AG20443 (cell line): ENCODE results near the gene STEEP1.
A peak's percentile ranks its signal among the peaks of the same experiment; 100 is the strongest.

ENCODE experiments used
- DNase-seq: peaks from one replicate; pipeline ENCODE4 v3.0.0; 2012; ENCODE audit warnings: low spot score, mixed read lengths

The STEEP1 gene

DNA sequence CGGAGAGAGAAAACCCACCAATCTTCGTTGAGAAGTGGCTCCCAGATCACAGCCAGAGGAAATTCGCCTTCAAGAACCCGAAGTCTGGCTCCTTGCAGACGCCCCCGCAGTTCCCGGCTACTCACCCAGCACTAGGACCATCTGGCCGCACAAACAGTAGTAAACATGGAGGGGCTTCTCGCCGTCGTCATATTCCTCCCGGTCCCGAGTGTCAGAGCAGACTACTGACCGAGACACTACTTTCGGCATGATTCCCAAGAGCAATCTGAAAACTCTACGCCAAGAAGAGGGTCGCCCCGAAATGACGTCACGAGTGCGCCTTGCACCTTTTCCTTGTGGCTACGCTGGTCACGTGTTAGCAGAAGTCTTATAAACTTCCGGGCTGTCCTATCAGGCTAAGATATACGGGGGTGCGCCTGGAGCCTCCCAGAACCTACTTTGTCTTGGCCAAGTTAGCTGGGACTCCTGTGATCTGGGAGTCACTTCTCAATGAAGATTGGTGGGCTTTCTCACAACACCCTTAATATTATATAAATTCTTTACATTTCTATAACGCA is at the start of gene STEEP1:
Gene STEEP1, minus strand, starts transcription at position 303 of the 557 bp plus-strand sequence. Its CDS starts 54 bp downstream, at position 249.
- peak; percentile 91 for DNase-seq

- DNase-seq = no peak
These were observed 49.6 kb upstream of the STEEP1 start for GRCh38 chrX:119614776-119615175.

DNA sequence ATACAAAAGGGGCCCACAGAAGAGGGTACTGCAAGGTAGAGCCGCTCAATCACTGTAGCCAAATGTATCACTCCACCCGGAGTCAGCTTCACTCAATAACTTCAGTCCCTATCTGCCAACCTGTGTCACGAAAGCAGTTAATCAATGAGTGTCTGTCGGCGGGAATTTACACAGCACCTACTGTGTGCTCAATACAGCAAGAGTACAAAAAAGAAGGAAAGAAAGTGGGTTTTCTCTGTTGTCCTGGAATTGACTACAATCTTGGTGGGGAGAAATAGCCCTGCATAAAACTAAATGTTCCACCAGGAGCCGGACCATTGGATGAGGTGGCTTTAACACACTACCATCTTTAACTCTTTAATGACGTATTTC is 41.8 kb upstream of the STEEP1 start:
- no peak for DNase-seq

DNA sequence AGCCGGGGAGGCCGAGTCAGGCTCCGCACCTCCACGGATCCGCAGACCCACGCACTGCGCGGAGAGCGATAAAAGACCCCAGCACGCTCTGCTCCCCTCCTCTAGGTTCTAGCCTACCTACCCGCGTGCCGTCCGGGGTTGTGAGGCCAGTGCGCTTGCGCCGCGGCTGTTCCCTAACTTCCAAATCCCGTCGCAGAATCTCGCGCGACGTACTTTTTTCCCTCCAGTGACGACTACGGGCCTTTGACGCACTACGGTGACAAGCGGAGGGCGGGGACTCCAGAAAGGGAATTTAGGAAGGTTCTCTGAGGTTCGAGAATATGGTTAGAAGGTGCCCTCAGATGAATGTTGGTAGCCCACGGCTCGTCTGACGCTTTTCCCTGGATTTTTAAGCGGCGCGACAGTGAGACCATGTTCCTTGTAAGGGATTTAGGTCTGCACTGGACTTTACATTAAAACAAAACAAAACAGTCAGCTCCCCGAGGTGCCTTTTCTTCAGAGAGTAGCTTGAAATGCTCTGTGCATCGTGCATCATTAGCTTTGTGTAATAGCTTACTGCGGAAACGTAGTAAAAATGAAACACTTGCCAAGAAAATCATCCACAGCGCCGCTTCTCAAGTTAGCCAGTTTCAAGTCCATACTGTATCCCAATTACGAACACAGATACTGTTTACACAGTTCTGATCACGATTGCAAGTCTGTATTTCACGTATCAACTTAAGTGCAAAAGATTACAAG is 41.2 kb upstream of the STEEP1 start, which contains the start of gene NKRF:
Gene NKRF, minus strand, starts transcription at position 145 of the 738 bp plus-strand sequence.
- DNase-seq = peak; percentile 89

- peak; percentile 35 for DNase-seq
These were observed 40.5 kb upstream of the STEEP1 start for GRCh38 chrX:119605464-119606279.

DNA sequence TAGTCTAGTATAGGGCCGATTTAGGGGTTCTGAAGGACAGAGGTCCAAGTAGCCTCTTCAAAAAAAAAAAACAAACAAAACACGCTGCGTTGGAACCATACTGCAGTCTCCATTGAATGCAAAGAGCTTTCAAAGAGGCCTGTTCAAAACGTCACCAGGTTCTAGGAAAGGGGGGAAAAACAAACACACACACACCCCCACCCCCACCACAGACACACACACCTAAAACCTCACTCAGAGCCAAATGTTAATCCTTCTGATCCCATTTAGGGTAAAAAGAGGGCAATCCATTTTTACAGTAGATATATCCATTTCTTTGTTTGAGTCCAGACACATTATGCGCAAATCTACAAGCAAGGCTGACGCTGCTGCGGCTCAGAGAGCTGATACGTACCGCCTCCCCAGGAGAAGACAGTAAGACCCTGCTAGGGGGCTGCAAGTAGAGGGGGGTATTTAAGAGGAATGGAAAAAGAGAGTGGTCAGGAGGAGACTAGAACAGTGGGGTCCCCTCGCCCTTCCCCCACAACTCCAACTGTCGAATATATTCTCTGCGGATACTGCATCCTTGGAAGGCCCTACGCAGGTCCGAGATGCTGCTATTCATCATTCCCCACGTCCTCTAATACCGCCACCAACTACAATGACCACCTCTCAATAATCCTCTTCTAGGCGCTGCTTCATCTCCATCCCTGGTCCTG is 39.7 kb upstream of the STEEP1 start:
- no peak for DNase-seq

- no peak for DNase-seq
These were observed 37.6 kb upstream of the STEEP1 start for GRCh38 chrX:119602701-119603255.

GRCh38 chrX:119589810-119590209 is 24.6 kb upstream of the STEEP1 start:
- no peak for DNase-seq

- DNase-seq = no peak
These were observed 18.3 kb upstream of the STEEP1 start for GRCh38 chrX:119583431-119584059.

DNA sequence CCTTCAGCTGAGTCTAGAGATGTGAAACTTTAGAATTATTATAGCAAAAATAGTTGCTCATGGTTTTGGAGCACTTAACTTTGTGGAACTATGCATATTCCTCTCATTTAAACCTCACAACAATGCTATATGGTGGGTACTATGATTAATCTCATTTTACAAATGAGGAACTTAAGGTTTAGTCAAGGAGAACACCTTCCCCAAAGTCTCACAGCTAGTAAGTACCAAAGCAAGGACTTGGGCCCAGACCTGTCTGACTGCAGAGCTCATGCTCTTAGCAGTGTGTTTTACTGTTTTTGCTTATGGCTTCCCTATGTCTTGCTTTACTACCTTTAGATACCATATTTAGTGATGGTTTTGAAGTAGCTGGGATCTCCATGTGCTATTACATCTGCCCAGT is 14.2 kb upstream of the STEEP1 start:
- DNase-seq = no peak

DNA sequence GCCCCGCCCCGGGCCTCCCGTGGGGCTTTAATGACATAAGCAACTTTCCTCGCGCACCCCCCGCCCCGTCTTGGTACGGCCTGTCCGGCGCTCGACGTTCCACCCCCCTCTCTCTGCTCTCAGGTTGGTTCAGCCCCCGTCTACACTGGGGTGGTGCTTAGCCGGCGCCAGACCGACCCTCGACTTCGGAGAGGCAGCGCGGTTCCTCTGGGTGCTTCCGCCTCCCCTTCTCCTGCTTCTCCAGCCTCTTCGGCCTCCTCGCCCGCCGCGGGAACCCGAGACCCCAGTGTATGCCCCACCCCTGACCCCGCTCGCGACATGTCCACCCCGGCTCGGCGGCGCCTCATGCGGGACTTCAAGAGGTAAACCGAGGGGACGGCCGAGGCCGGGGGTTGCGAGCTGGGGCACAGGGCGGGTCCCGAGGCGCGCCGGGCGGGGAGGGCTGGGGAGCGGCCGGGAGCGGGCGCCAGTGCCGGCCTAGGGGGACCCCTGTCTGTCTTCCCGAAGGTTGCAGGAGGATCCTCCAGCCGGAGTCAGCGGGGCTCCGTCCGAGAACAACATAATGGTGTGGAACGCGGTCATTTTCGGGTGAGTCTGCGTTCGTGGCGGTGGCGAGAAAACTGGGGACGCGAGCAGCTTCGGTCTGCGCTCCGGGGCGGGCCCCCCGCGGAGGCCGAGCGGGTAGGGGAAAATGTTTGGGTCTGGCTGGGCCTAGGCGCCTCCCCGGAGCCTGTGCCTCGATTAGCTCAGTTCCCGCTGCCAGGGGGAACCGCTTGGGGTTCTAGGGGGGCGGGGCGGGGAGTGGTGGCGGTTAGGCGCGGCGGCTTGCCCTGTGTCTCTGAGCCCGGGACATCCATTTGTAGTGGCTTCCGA is 9.4 kb upstream of the STEEP1 start, which contains the start of gene UBE2A:
Gene UBE2A, plus strand, starts transcription at position 170 of the 873 bp plus-strand sequence. Its CDS starts 149 bp downstream, at position 319.
- DNase-seq = peak; percentile 93

DNA sequence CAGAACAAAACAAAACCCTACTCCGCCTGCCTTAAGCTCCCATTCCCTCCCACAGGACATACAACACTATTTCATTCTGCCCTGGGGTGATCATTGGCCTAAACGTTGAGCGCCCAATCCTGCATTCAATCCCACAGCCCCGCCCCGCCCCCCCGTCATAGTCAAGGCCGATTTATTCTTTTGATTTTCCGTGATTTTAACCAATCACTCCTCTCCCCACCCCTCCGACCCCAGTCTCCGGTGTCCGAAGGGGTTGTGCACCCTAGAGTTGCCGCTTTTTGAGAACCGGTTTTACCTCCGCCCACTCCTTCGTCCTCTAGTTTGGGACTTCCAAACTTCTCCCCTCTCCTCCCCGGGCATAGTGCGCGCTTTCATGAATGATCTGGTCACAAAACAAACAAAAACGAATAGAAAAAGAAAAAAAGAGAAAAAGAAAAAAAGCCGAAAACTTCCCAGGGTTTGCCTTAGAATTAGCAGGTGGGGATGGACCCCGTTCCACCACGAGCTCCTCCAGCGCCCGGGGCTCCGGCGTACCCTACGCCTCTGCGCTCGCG is 8.7 kb upstream of the STEEP1 start:
- DNase-seq = peak; percentile 46

DNA sequence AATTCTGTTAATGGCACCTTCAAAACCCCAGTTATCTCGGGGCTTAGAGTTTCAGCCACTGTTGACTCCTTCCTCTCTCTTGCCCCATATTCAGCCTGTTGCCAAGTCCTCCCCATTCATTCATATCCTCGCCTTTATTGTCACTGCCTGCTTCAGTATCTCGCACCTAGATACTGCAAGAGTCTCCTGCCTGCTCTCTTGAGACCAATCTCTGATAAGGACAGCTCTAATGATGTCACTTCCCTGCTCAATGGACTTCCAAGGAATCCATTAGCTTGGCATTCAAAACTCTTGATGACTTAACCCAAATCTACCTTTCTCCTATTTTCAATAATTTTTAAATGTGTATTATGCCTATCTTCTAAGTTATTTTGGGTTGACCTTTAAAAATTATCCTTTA is 8.0 kb upstream of the STEEP1 start:
- DNase-seq = no peak

GRCh38 chrX:119570351-119570835 is 5.2 kb upstream of the STEEP1 start:
- DNase-seq = no peak

GRCh38 chrX:119552508-119552907 is 12.7 kb downstream of the STEEP1 start:
- no peak for DNase-seq

- DNase-seq = no peak
These were observed 15.7 kb downstream of the STEEP1 start for GRCh38 chrX:119549327-119550016.

DNA sequence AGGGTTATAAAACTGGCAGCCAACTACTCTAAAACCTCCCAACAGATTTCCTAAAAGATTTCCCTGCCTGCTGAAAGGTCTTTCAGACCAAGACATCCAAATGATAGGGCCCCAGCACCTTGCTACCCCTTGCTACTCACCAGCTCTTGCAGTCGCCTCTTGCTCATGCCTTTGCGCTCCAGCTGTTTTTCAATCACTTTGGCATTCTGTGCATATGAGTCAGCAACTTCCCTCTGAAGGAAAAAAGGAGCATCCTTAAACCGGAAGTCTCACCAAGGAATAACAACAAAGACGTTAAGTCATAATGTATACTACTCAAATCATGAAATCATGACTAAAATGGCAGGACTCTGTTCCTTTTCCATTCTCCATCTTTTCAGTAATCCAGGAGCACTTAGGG is 24.0 kb downstream of the STEEP1 start:
- DNase-seq = peak; percentile 44

DNA sequence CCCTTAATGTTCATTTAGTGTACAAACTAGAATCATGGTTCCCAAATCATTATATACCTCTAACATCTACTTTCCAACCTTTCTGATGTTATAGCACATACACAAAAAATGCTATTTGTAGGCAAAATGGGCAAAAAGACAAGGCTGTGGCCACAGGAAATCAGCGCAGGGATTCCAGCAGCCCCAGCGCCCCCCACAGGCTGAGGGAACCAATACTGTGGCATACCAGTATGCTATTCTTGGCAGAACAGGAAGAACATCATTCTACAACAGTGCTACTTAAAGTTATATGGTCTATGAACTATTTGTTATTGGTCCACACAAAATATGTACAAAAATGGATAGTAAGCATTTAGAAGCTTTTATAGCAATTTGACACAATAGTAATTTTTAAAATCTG is 25.3 kb downstream of the STEEP1 start:
- no peak for DNase-seq

DNA sequence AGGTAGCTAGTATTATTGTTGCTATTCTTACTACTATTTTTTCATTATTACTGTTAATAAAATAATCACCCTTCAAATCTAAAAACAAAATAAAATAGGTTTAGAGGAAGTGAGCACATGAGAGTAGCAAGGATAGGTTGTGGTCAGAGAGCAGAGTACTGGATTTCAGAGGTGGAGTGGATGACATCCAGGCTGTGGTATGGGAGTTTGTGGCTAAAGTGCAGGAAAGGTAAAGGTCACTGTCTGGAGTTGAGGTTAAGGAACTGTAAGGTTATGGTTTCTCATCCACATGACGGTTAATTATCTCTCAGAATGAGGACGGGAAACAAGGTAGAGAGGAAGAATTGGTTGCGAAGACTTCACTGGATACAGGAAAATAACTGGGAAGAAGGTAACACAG is 27.7 kb downstream of the STEEP1 start:
- no peak for DNase-seq
